Adrenal gland (tissue), 12 donors: ENCODE data around the gene STK25. TPM values are rescaled to one million over a fixed set of nuclear protein-coding genes. Genes with fewer than 3 reads are reported as not detected.

ENCODE experiments used
- DNase-seq, 7 donors: peaks; one replicate each; pipeline ENCODE4 v3.0.0-alpha.2; 2019 to 2020
- H3K27ac ChIP-seq, 5 donors: fragments of 200-600 bp; sonication (generic) in 4 of 5; 1 replicate in 3 of 5; 2 replicates in 2 of 5; pipeline versions ENCODE4 v1.5.1 to v1.8.0; 2016 to 2020; ENCODE audit warnings: mild to moderate bottlenecking in 1 of 5
- H3K27me3 ChIP-seq: fragments of 200-600 bp; 2 replicates; pipeline ENCODE4 v1.8.0; 2021
- H3K36me3 ChIP-seq, 2 donors: fragments of 200-600 bp; replicated peaks in 1 of 2; 1 replicate in 1 of 2; 2 replicates in 1 of 2; pipeline versions ENCODE4 v1.5.1 to v1.8.0; 2018 to 2022
- H3K4me1 ChIP-seq, 2 donors: fragments of 200-600 bp; replicated peaks in 1 of 2; 1 replicate in 1 of 2; 2 replicates in 1 of 2; pipeline versions ENCODE4 v1.5.1 to v1.8.0; 2018 to 2021
- H3K4me3 ChIP-seq, 4 donors: fragments of 200-600 bp; sonication (generic) in 3 of 4; one replicate each; pipeline ENCODE4 v1.5.1; 2016 to 2018
- H3K9me3 ChIP-seq, 3 donors: fragments of 200-600 bp; sonication (generic) in 1 of 3; replicated peaks in 1 of 3; 1 replicate in 2 of 3; 2 replicates in 1 of 3; pipeline versions ENCODE4 v1.5.1 to v1.8.0; 2016 to 2021
- POLR2A ChIP-seq, 2 donors: fragments of 450-650 bp; IDR thresholded peaks; one replicate each; pipeline ENCODE4 v1.6.1; 2017; ENCODE audit warnings: antibody characterized with exemption in 2 of 2, mild to moderate bottlenecking in 2 of 2, moderate library complexity in 1 of 2
- WGBS, 4 donors: extraction: QIAGEN DNeasy Blood & Tissue Kit in 2 of 4; methylation state at CpG; one replicate each; pipeline versions ENCODE4 v1.1.5 to v1.1.7; 2013 to 2017; 5-methylcytosine and 5-hydroxymethylcytosine counted together
- intact Hi-C, 2 donors: fragments of 100-400 bp; cut with DNase I; formaldehyde crosslinking; loops; one replicate each; pipeline versions ENCODE4 v1.14.1 to v1.15.0; 2022 to 2023
- polyA plus RNA-seq, 3 donors: library from polyadenylated mRNA; stranded (reverse); fragments of 200-250 nt in 2 of 3; fragments of 350-450 nt in 1 of 3; fragmentation: Illumina TruSeq in 1 of 3; extraction: RNeasy Lipid Tissue Mini Kit (QIAGEN cat#74804) in 1 of 3; gene quantifications; one replicate each; pipeline ENCODE4 v1.2.3, GENCODE V29; 2013 to 2014
- total RNA-seq, 9 donors: library from RNA; depleted of rRNA in 4 of 9; stranded (reverse); fragments of >200 nt in 4 of 9; fragments of 120-200 nt in 1 of 9; fragmentation: NEBNext Ultra II Directional in 1 of 9; extraction: Animal tissue kit (Norgen Biotek cat#: 25700) in 1 of 9; gene quantifications; one replicate each; pipeline versions ENCODE4 v1.1.0 to v1.2.4, GENCODE V29; 2013 to 2023
- TF ChIP-seq, protein P1 (sequence below), 6 experiments: fragments of 450-650 bp in 4 of 6; fragments of 200-600 bp in 2 of 6; sonication (generic) in 1 of 6; IDR thresholded peaks; 1 replicate in 5 of 6; 2 replicates in 1 of 6; pipeline versions ENCODE4 v1.5.1 to v1.8.0; 2016 to 2021; ENCODE audit warnings: antibody characterized with exemption in 6 of 6, mild to moderate bottlenecking in 2 of 6, moderate library complexity in 1 of 6
- donor health status: healthy with polysubstance abuse.
- donor health status: Bipolar disorder and iron deficiency.
- donor health status: DM: yes; HTN: yes; CAD: no.
- donor health status: DM: no; HTN: no; CAD: no.
- donor health status: DM: no; HTN: no; CAD: no.
- donor health status: DM: yes; HTN: yes; CAD: no.

The STK25 gene
- total and polyA plus RNA-seq, 12 donors: 71.4 to 352 (median 167) TPM

DNA sequence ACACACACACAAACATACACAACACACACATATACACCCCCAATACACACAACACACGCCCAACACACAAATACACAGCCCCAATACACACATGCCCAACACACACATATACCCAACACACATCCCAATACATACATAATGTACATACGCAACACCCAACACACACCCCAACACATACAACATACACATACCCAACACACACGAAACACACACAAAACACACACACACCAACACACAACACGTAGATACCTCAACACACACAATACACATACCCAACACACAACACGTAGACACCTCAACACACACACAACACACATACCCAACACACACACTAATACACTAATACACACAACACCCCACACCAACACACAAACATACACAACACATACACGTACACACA lies 8.9 kb upstream of the STK25 start:
- no peak overlapping the region for H3K27ac ChIP-seq
- 81 to 92% (median 87%) methylated on average over 6 of the region's 6 CpGs for WGBS, 4 donors
- H3K9me3 ChIP-seq: no peaks in the 10 kb centered on the region
- no peak for DNase-seq
- intact Hi-C loops: no loop called here
- no peaks in the 10 kb centered on the region for H3K36me3 ChIP-seq
- no peak for TF ChIP-seq POLR2A (IDR thresholded peaks at IDR 0.05)
- TF ChIP-seq, protein P1, sequence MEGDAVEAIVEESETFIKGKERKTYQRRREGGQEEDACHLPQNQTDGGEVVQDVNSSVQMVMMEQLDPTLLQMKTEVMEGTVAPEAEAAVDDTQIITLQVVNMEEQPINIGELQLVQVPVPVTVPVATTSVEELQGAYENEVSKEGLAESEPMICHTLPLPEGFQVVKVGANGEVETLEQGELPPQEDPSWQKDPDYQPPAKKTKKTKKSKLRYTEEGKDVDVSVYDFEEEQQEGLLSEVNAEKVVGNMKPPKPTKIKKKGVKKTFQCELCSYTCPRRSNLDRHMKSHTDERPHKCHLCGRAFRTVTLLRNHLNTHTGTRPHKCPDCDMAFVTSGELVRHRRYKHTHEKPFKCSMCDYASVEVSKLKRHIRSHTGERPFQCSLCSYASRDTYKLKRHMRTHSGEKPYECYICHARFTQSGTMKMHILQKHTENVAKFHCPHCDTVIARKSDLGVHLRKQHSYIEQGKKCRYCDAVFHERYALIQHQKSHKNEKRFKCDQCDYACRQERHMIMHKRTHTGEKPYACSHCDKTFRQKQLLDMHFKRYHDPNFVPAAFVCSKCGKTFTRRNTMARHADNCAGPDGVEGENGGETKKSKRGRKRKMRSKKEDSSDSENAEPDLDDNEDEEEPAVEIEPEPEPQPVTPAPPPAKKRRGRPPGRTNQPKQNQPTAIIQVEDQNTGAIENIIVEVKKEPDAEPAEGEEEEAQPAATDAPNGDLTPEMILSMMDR (IDR thresholded peaks at IDR 0.05): no peak
- no peak overlapping the region for H3K4me3 ChIP-seq
- peaks cover 8% of the 10 kb centered on the region for H3K27me3 ChIP-seq
- H3K4me1 ChIP-seq: no peaks in the 10 kb centered on the region

DNA sequence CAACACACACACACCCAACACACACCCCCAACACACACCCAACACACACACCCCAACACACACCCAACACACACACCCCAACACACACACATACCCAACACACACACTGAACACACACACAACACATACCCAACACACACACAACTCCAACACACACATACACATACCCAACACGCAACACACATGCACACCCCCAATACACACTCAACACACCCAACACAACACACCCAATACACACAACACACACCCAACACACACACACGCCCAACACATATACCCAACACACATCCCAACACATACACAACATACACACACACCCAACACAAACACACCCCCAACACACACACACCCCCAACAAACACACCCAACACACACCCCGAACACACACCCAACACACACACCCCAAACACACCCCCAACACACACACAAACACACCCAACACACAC lies 8.2 kb upstream of the STK25 start:
- H3K27ac ChIP-seq: no peak overlapping the region
- WGBS, 4 donors: 91 to 97% (median 94%) methylated on average over 3 of the region's 3 CpGs
- no peak for DNase-seq
- no peak for TF ChIP-seq POLR2A (IDR thresholded peaks at IDR 0.05)
- TF ChIP-seq, protein P1 (IDR thresholded peaks at IDR 0.05): no peak
- H3K36me3 ChIP-seq: no peaks in the 10 kb centered on the region
- H3K9me3 ChIP-seq: no peaks in the 10 kb centered on the region
- H3K4me3 ChIP-seq: no peak overlapping the region
- no peaks in the 10 kb centered on the region for H3K4me1 ChIP-seq
- intact Hi-C loops: no loop called here
- peaks cover 5% of the 10 kb centered on the region for H3K27me3 ChIP-seq

DNA sequence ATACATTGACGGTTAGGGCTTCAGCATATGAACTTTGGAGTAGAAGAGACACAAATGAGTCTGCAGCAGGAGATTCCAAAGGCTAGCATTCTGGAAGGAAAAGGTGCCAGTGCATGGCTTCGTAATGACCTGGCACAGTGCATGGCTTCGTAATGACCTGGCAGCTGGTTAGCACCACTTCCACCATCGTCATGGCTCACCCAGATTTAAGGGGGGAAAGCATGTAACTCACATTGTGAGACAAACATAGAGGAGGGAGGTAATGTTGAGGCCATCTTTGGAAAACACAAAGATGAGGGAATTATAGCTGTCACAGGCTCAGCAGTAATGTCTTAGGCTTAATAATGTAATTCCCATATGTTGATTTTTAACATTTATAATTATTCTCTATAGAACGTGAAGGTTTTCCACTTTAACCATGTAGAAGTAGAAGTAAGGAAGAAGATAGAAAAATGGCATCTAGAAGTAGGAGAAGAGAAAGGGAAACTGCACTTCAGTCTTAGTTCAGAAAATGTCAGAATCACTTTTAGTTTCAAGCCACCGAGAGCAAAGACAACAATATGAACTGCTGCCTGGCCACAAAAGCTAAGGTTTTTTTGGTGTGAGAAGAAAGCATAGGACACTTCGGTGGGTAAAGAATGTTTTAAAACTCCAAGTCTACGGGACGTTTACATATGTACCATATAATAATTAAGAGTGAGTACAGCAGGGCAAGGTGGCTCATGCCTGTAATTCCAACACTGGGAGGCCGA lies 6.8 kb upstream of the STK25 start:
- intact Hi-C loops: no loop called here
- Histone ChIP-seq H3K27ac (no peak overlapping the region), H3K4me1 (no peaks in the 10 kb centered on the region), H3K4me3 (no peak overlapping the region), H3K9me3 (no peaks in the 10 kb centered on the region), H3K36me3 (no peaks in the 10 kb centered on the region), H3K27me3 (no peaks in the 10 kb centered on the region)
- DNase-seq: no peak
- TF ChIP-seq, protein P1 (IDR thresholded peaks at IDR 0.05): no peak
- TF ChIP-seq POLR2A (IDR thresholded peaks at IDR 0.05): no peak
- WGBS, 4 donors: 66 to 75% (median 69%) methylated on average over 10 of the region's 10 CpGs

- no peak for DNase-seq
- Histone ChIP-seq H3K36me3 (no peaks in the 10 kb centered on the region), H3K27me3 (no peaks in the 10 kb centered on the region), H3K9me3 (no peaks in the 10 kb centered on the region), H3K4me1 (peaks cover 2 to 4% of the 10 kb centered on the region in 2 donors), H3K27ac (no peak overlapping the region), H3K4me3 (no peak overlapping the region)
- intact Hi-C loops: no loop called here
- WGBS, 4 donors: 72 to 83% (median 77%) methylated on average over 5 of the region's 5 CpGs
- TF ChIP-seq POLR2A (IDR thresholded peaks at IDR 0.05): no peak
- TF ChIP-seq, protein P1 (IDR thresholded peaks at IDR 0.05): no peak
Measured at GRCh38 chr2:241514553-241514952, 6.2 kb upstream of the STK25 start.
